Cortex of kidney (tissue), 1 donor: ENCODE data around the gene EXOSC2.

Experiments used
- DNase-seq: peaks from one replicate; lab custom pipeline; 2025; lab: John Stamatoyannopoulos, UW

Gene EXOSC2

DNA sequence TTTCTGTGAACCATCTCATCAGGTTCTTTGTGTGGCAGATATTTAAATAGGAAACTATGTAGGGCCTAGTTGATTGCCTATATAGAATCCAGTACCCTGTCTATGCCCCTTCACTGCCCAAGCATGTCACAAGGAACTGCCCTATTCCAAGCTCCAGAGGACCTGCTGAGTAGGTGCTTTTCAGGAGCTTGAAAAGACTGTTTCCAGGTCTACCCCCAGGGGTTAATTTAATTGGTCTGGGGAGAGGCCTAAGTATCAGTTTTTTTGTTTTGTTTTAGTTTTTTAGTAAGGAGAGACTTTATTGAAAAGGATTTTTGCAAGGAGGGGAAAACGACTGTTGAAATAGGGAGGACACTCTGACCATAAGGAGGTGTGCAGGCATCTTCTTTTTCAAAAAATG, 43.3 kb downstream of the EXOSC2 start:
- DNase-seq, result no peak

GRCh38 chr9:130738281-130738680, 44.7 kb downstream of the EXOSC2 start:
- DNase-seq, result no peak

DNA sequence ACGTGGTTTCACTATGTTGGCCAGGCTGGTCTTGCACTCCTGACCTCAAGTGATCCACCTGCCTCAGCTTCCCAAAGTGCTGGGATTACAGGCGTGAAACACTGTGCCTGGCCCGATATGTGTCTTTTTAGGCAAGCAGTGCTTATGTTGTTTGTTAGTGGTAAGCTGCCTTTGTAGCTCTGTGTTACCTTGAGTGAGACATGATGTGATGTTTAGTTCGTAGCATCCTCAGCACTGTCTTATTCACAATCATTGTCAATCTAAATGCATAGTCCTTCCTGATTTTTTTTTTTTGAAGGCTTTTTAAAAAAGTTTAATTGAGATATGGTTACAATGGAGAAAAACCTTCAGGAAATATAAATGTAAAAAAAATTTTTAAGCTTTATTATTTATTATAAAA, 45.5 kb downstream of the EXOSC2 start:
- no peak for DNase-seq

DNA sequence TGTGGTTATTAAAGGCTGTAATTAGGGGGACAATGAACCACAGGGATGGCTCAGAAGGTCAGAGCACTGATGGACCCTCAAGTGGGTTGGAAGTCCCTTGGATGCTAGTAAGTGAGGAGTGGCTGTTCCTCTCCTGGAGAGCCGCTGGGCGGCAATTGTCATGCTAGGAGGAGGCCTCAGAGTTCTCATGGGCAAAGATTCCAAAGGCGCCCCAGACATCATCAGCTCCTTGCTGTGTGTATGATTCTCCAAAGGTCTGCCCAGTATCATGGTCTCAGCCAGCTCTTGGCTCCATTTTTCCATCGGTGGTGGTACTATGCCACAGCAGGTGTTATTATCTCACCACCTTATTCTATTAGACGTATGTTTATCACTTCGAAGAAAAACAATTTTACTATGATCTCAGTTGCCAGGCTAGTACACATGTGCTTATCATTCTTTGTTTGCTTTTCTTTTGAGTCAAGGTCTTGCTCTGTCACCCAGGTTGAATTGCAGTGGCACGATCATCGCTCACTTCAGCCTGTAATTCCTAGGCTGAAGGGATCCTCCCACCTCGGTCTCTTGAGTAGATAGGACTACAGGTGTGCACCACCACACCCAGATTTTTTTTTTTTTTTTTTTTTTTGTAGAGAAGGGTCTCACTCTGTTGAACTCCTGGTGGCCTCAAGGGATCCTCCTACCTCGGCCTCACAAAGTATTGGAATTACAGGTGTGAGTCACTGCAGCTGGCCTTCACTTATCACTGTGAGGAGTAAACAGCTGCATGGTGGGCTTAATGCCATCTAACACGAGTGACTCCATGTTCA, 46.8 kb downstream of the EXOSC2 start:
- DNase-seq, result no peak

- DNase-seq, result no peak
Observed at GRCh38 chr9:130741024-130741305, 47.4 kb downstream of the EXOSC2 start.

DNA sequence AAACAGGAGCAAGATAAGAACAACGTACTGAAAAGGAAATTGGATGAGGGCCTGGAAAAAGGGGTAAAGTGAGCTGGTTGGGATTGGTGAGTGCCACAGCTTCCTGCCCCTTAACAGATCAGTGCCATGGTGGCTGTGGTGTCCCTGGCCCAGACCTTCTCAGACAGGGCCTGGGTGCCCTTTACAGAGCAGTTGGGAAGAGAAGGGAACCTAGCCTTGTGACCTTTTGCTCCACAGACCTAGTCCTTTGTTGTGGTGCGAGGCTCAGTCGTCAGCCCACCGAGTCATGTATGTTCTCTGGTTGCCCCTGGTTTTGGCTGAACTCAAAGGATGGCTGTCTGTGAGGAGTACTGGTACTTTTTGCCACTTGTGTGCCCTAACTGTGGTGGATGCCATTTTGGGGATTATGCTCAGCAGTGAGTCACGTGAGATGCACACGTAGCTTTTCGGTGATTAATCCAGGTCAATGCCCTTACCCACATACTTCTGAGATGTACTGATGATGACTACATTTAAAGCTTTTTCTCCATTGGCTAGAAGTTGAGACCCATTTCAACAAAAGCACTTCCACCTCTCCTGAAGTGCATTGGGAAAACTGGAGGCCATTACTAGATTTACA, 48.4 kb downstream of the EXOSC2 start:
- DNase-seq, result no peak

- no peak for DNase-seq
Observed at GRCh38 chr9:130743656-130744055, 50.1 kb downstream of the EXOSC2 start.

GRCh38 chr9:130745210-130745800, 51.7 kb downstream of the EXOSC2 start:
- no peak for DNase-seq

DNA sequence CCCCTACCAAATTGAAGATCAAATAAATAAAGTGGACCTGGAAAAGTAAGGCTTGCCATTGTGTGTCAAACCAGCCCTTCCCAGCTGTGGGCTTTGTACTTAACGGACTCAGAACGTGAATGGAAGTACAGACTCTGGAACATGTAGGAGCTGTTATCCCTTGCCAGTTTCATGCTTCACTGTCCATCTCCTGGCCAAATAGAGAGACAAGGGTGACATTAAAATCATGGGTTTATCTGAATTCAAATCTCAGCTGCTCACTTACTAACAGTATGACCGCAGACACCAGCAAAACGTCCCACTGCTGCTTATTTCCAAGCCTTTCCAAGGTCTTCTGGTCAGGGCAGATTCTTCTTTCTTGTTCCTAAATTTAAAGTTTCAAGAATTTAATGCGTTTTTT, 52.2 kb downstream of the EXOSC2 start:
- no peak for DNase-seq

- DNase-seq, result no peak
Observed at GRCh38 chr9:130746434-130747212, 53.0 kb downstream of the EXOSC2 start.

DNA sequence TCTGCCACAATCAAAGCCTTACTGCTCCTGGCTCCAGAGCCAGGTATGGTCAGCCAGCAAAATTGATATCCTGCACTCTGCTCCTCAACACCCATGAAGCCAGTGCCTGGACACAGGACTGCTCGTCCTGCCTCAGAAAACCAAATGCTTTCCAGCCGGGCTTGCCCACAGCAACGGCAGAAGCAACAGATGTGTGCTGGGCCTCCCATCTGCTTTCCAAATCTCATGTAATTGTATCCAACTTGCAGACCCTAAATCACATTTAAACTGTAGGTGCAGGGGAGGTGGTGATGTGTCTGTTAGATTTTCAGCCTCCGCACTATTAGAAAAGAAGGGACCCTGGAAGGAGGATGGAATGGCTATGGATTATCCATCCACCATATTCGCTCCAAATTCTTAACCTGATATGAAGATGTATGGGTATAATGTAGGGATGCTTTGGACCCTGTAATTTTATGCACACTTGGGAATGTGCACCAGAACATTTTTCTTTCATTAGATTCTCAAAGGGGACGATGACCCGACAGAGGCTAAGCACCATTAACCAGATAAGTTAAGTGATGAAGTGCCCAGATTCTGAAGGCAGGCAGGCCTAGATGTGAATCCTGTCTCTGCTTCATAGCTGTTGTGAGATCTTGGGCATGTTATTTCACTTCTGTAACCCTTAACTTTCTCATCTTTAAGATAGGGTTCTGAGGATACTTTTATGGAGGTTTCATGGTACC, 58.2 kb downstream of the EXOSC2 start:
- DNase-seq, result no peak
